Peyer's patch (tissue), 4 donors: ENCODE data around the gene PLLP. TPM values are rescaled to one million over a fixed set of nuclear protein-coding genes. Genes with fewer than 3 reads are reported as not detected.
A peak's percentile ranks its signal among the peaks of the same experiment; 100 is the strongest.

Experiments used
- DNase-seq, 3 donors: peaks; one replicate each; pipeline ENCODE4 v3.0.0-alpha.2; 2017 to 2019
- H3K27ac ChIP-seq, 4 donors: fragments of 200-600 bp; sonication (generic); one replicate each; pipeline ENCODE4 v1.5.1; 2016 to 2019
- H3K27me3 ChIP-seq, 2 donors: fragments of 200-600 bp; sonication (generic); one replicate each; pipeline ENCODE4 v1.5.1; 2019
- H3K36me3 ChIP-seq, 3 donors: fragments of 200-600 bp; sonication (generic); one replicate each; pipeline ENCODE4 v1.5.1; 2016 to 2019
- H3K4me1 ChIP-seq, 4 donors: fragments of 200-600 bp; sonication (generic); one replicate each; pipeline ENCODE4 v1.5.1; 2016 to 2019
- H3K4me3 ChIP-seq, 4 donors: fragments of 200-600 bp; sonication (generic); 1 replicate in 3 of 4; 2 replicates in 1 of 4; pipeline ENCODE4 v1.5.1; 2016 to 2019; ENCODE audit warnings: mild to moderate bottlenecking in 1 of 4
- H3K9me3 ChIP-seq, 4 donors: fragments of 200-600 bp; sonication (generic); one replicate each; pipeline ENCODE4 v1.5.1; 2016 to 2019; ENCODE audit warnings: mild to moderate bottlenecking in 1 of 4
- CTCF ChIP-seq, 6 experiments: fragments of 450-650 bp in 4 of 6; fragments of 200-600 bp in 2 of 6; sonication (generic) in 1 of 6; IDR thresholded peaks; one replicate each; pipeline ENCODE4 v1.5.1; 2017 to 2019; ENCODE audit warnings: antibody characterized with exemption in 6 of 6, mild to moderate bottlenecking in 3 of 6, moderate library complexity in 1 of 6
- POLR2A ChIP-seq, 2 donors: fragments of 450-650 bp; IDR thresholded peaks; one replicate each; pipeline ENCODE4 v1.5.1; 2017; ENCODE audit warnings: antibody characterized with exemption in 2 of 2, mild to moderate bottlenecking in 2 of 2, moderate library complexity in 2 of 2
- total RNA-seq, 4 donors: library from RNA; depleted of rRNA; stranded (reverse); fragments of >200 nt; gene quantifications; one replicate each; pipeline ENCODE4 v1.1.0, GENCODE V29; 2016

The PLLP gene
- total RNA-seq, 4 donors from 2014 or later = 1.7 to 152 (median 126) TPM

GRCh38 chr16:57260294-57260929 lies 24.1 kb downstream of the PLLP start:
- Histone ChIP-seq H3K27me3 (no peaks in the 10 kb centered on the region), H3K36me3 (peaks cover 0 to 33% (median 0%) of the 10 kb centered on the region in 3 donors), H3K4me3 (no peak overlapping the region), H3K27ac (peak overlapping the region in 2 of 4 donors; percentile 35 to 38), H3K4me1 (peaks cover 0 to 4% (median 2%) of the 10 kb centered on the region in 4 donors), H3K9me3 (no peaks in the 10 kb centered on the region)
- peak in 1 of 3 donors; percentile 44 for DNase-seq
- TF ChIP-seq CTCF (IDR thresholded peaks at IDR 0.05) = no peak
- TF ChIP-seq POLR2A (IDR thresholded peaks at IDR 0.05) = no peak

GRCh38 chr16:57258910-57259475 lies 25.5 kb downstream of the PLLP start:
- H3K4me3 ChIP-seq = no peak overlapping the region
- H3K36me3 ChIP-seq = peaks cover 0 to 47% (median 0%) of the 10 kb centered on the region in 3 donors
- peak in 1 of 3 donors; percentile 18 for DNase-seq

GRCh38 chr16:57258226-57258909 lies 26.1 kb downstream of the PLLP start:
- Histone ChIP-seq H3K27ac (no peak overlapping the region), H3K36me3 (peaks cover 0 to 53% (median 0%) of the 10 kb centered on the region in 3 donors), H3K4me3 (no peak overlapping the region), H3K9me3 (no peaks in the 10 kb centered on the region), H3K27me3 (no peaks in the 10 kb centered on the region), H3K4me1 (peaks cover 0 to 3% (median 0%) of the 10 kb centered on the region in 4 donors)
- peak in 1 of 3 donors; percentile 34 for DNase-seq
- no peak for TF ChIP-seq CTCF (IDR thresholded peaks at IDR 0.05)
- TF ChIP-seq POLR2A (IDR thresholded peaks at IDR 0.05) = no peak

More at GRCh38 chr16:57258910-57259475, 25.5 kb downstream of the PLLP start:
- Histone ChIP-seq H3K27me3 (no peaks in the 10 kb centered on the region), H3K27ac (no peak overlapping the region), H3K9me3 (no peaks in the 10 kb centered on the region), H3K4me1 (peaks cover 0 to 3% (median 0%) of the 10 kb centered on the region in 4 donors)
- TF ChIP-seq POLR2A (IDR thresholded peaks at IDR 0.05) (no peak), CTCF (IDR thresholded peaks at IDR 0.05) (no peak)

GRCh38 chr16:57257455-57258070 lies 26.9 kb downstream of the PLLP start:
- TF ChIP-seq POLR2A (IDR thresholded peaks at IDR 0.05) (no peak), CTCF (IDR thresholded peaks at IDR 0.05) (no peak)
- no peak overlapping the region for H3K4me3 ChIP-seq
- peaks cover 0 to 60% (median 0%) of the 10 kb centered on the region in 3 donors for H3K36me3 ChIP-seq
- peak in 2 of 3 donors; percentile 8 to 32 for DNase-seq
- no peak overlapping the region for H3K27ac ChIP-seq
- peaks cover 0 to 6% (median 3%) of the 10 kb centered on the region in 4 donors for H3K4me1 ChIP-seq
- H3K27me3 ChIP-seq = no peaks in the 10 kb centered on the region
- H3K9me3 ChIP-seq = no peaks in the 10 kb centered on the region

- peak in 1 of 3 donors; percentile 36 for DNase-seq
- TF ChIP-seq CTCF (IDR thresholded peaks at IDR 0.05) (no peak), POLR2A (IDR thresholded peaks at IDR 0.05) (no peak)
- Histone ChIP-seq H3K4me1 (peaks cover 0 to 9% (median 3%) of the 10 kb centered on the region in 4 donors), H3K4me3 (no peak overlapping the region), H3K27me3 (no peaks in the 10 kb centered on the region), H3K27ac (no peak overlapping the region), H3K9me3 (no peaks in the 10 kb centered on the region), H3K36me3 (peaks cover 0 to 68% (median 0%) of the 10 kb centered on the region in 3 donors)
Measured at GRCh38 chr16:57256601-57257395, 27.7 kb downstream of the PLLP start.
